PC-9 (cell line): ENCODE data around the gene KRT32. TPM values are rescaled to one million over a fixed set of nuclear protein-coding genes. Genes with fewer than 3 reads are reported as not detected.

Experiments
- BruUV-seq: library from RNA; stranded (reverse); fragments of 400-500 nt; replicated peaks from 2 replicates; lab custom pipeline; 2021; lab: Mats Ljungman, UMichigan
- CTCF ChIA-PET: fragments of 300-600 bp; sonication (Branson Sonifier 250); formaldehyde crosslinking; loops from one replicate; lab custom pipeline; 2022; ENCODE audit warnings: antibody characterized with exemption; lab: Charles Lee
- POLR2A ChIA-PET: fragments of 300-600 bp; sonication (Branson Sonifier 250); formaldehyde crosslinking; loops from one replicate; lab custom pipeline; 2022; ENCODE audit warnings: antibody characterized with exemption; ENCODE audit not compliant: unreplicated experiment; lab: Charles Lee
- DNase-seq, 2 experiments: peaks; one replicate each; pipeline versions ENCODE4 v3.0.0 to v3.0.0-alpha.2; 2015 to 2022; ENCODE audit warnings: mixed read lengths in 1 of 2
- H2AFZ ChIP-seq: fragments of 200-600 bp; sonication (generic); 2 replicates; pipeline ENCODE4 v1.8.1; 2017; ENCODE audit warnings: antibody characterized with exemption
- H3F3A ChIP-seq: fragments of 200-600 bp; sonication (generic); 2 replicates; pipeline ENCODE4 v1.8.1; 2017; ENCODE audit warnings: antibody characterized with exemption, mild to moderate bottlenecking, low read depth; ENCODE audit not compliant: insufficient read depth
- H3K27ac ChIP-seq: fragments of 200-600 bp; sonication (generic); 2 replicates; pipeline ENCODE4 v1.6.1; 2016; ENCODE audit warnings: mixed run types
- H3K27me3 ChIP-seq: fragments of 200-600 bp; sonication (generic); 2 replicates; pipeline ENCODE4 v1.6.1; 2016; ENCODE audit warnings: low read depth, mixed run types; ENCODE audit not compliant: insufficient read depth
- H3K36me3 ChIP-seq: fragments of 200-600 bp; sonication (generic); 2 replicates; pipeline ENCODE4 v1.6.1; 2016; ENCODE audit warnings: low read depth, mixed run types
- H3K4me1 ChIP-seq: fragments of 200-600 bp; sonication (generic); replicated peaks from 2 replicates; pipeline ENCODE4 v1.6.1; 2016; ENCODE audit warnings: mixed run types; ENCODE audit not compliant: insufficient read depth
- H3K4me2 ChIP-seq: fragments of 200-600 bp; sonication (generic); 2 replicates; pipeline ENCODE4 v1.6.1; 2017; ENCODE audit warnings: mixed run types
- H3K4me3 ChIP-seq: fragments of 200-600 bp; sonication (generic); 2 replicates; pipeline ENCODE4 v1.6.1; 2016; ENCODE audit warnings: mixed run types
- H3K79me2 ChIP-seq: fragments of 200-600 bp; sonication (generic); 2 replicates; pipeline ENCODE4 v1.6.1; 2017; ENCODE audit warnings: low read depth, mixed run types
- H3K9me2 ChIP-seq: fragments of 200-600 bp; sonication (generic); 2 replicates; pipeline ENCODE4 v1.8.1; 2017; ENCODE audit warnings: mild to moderate bottlenecking; ENCODE audit not compliant: insufficient read depth
- H3K9me3 ChIP-seq: fragments of 200-600 bp; sonication (generic); 2 replicates; pipeline ENCODE4 v1.8.1; 2016; ENCODE audit warnings: low read depth; ENCODE audit not compliant: insufficient read depth
- H4K20me1 ChIP-seq: fragments of 200-600 bp; sonication (generic); 2 replicates; pipeline ENCODE4 v1.8.1; 2017; ENCODE audit not compliant: insufficient read depth
- CTCF ChIP-seq: fragments of 200-600 bp; sonication (generic); conservative IDR thresholded peaks from 2 replicates; pipeline ENCODE4 v1.6.1; 2017; ENCODE audit warnings: mixed run types, antibody characterized with exemption, mild to moderate bottlenecking, moderate library complexity
- EZH2 ChIP-seq: fragments of 200-600 bp; sonication (generic); IDR thresholded peaks from 2 replicates; pipeline ENCODE4 v1.8.0; 2017; ENCODE audit warnings: antibody characterized with exemption, low read depth
- intact Hi-C: fragments of 100-400 bp; cut with micrococcal nuclease; formaldehyde crosslinking; loops from one replicate; pipeline ENCODE4 v1.10.0; 2022; ENCODE audit not compliant: unreplicated experiment
- total RNA-seq: library from RNA; stranded (reverse); gene quantifications from 2 replicates; pipeline ENCODE4 v1.2.3, GENCODE V29; 2021

The KRT32 gene
- total RNA-seq, 1 experiment from 2014 or later, result not detected

GRCh38 chr17:41483531-41483930, 16.3 kb upstream of the KRT32 start:
- TF ChIP-seq CTCF (no peak), EZH2 (no peak)
- no peaks in the 10 kb centered on the region for H3K9me2 ChIP-seq
- DNase-seq, result no peak
- no peak overlapping the region for H3K27ac ChIP-seq
- H3F3A ChIP-seq, result no peaks in the 10 kb centered on the region
- H3K79me2 ChIP-seq, result no peaks in the 10 kb centered on the region
- no peaks in the 10 kb centered on the region for H3K4me1 ChIP-seq
- intact Hi-C loops, result no loop called here
- H3K4me2 ChIP-seq, result no peak overlapping the region
- H3K9me3 ChIP-seq, result no peaks in the 10 kb centered on the region
- no peaks in the 10 kb centered on the region for H3K36me3 ChIP-seq
- ChIA-PET CTCF (no interaction called here), POLR2A (interaction anchor here (0.6 kb wide), 1 partner anchor 66 kb away, joined by 4 read pairs; no protein-coding TSS in a partner anchor)
- no peaks in the 10 kb centered on the region for H3K27me3 ChIP-seq
- no peak overlapping the region for H3K4me3 ChIP-seq
- no TSS peak for BruUV-seq
- H2AFZ ChIP-seq, result no peak overlapping the region
- H4K20me1 ChIP-seq, result no peaks in the 10 kb centered on the region

- ChIA-PET POLR2A (no interaction called here), CTCF (no interaction called here)
- Histone ChIP-seq H3K9me3 (no peaks in the 10 kb centered on the region), H3K4me3 (no peak within 1 kb of the TSS), H3K27me3 (no peaks in the 10 kb centered on the region), H3K27ac (no peak within 1 kb of the TSS), H3K36me3 (no peaks in the 10 kb centered on the region), H4K20me1 (no peaks in the 10 kb centered on the region), H2AFZ (no peak within 1 kb of the TSS), H3K4me2 (no peak within 1 kb of the TSS), H3F3A (no peaks in the 10 kb centered on the region), H3K4me1 (no peaks in the 10 kb centered on the region), H3K9me2 (no peaks in the 10 kb centered on the region), H3K79me2 (no peaks in the 10 kb centered on the region)
- no peak for DNase-seq
- intact Hi-C loops, result no loop called here
- TF ChIP-seq CTCF, result no peak
- TF ChIP-seq EZH2, result no peak
- no TSS peak for BruUV-seq
These were observed 13.8 kb upstream of the KRT32 start, which contains the start of gene KRT35 for GRCh38 chr17:41481036-41481435. Gene KRT35 (minus strand): TSS chr17:41481151. CDS start chr17:41481097, 54 bp downstream.

GRCh38 chr17:41480581-41480980, 13.4 kb upstream of the KRT32 start:
- CTCF ChIA-PET, result no interaction called here
- H3F3A ChIP-seq, result no peaks in the 10 kb centered on the region
- H3K36me3 ChIP-seq, result no peaks in the 10 kb centered on the region
- H3K27ac ChIP-seq, result no peak overlapping the region
- POLR2A ChIA-PET, result no interaction called here
- H3K9me3 ChIP-seq, result no peaks in the 10 kb centered on the region
- BruUV-seq, result no TSS peak
- TF ChIP-seq CTCF (no peak), EZH2 (no peak)
- no peaks in the 10 kb centered on the region for H3K79me2 ChIP-seq
- H3K4me2 ChIP-seq, result no peak overlapping the region
- H3K9me2 ChIP-seq, result no peaks in the 10 kb centered on the region
- H2AFZ ChIP-seq, result no peak overlapping the region
- H4K20me1 ChIP-seq, result no peaks in the 10 kb centered on the region
- no peaks in the 10 kb centered on the region for H3K27me3 ChIP-seq
- intact Hi-C loops, result no loop called here
- DNase-seq, result no peak
- H3K4me1 ChIP-seq, result no peaks in the 10 kb centered on the region
- H3K4me3 ChIP-seq, result no peak overlapping the region
